Left ventricle myocardium inferior (tissue), 1 donor: ENCODE measurements around the gene MET. TPM values are rescaled to one million over a fixed set of nuclear protein-coding genes. Genes with fewer than 3 reads are reported as not detected.

Source experiments
- DNase-seq: peaks from one replicate; pipeline ENCODE4 v3.0.0-alpha.2; 2020
- H3K27ac ChIP-seq: fragments of 200-600 bp; replicated peaks from 2 replicates; pipeline ENCODE4 v1.8.0; 2021
- H3K27me3 ChIP-seq: fragments of 200-600 bp; 2 replicates; pipeline ENCODE4 v1.8.0; 2021; ENCODE audit warnings: low read depth
- H3K36me3 ChIP-seq: fragments of 200-600 bp; 2 replicates; pipeline ENCODE4 v1.8.0; 2021
- H3K4me1 ChIP-seq: fragments of 200-600 bp; 2 replicates; pipeline ENCODE4 v1.8.0; 2021
- H3K4me3 ChIP-seq: fragments of 200-600 bp; 2 replicates; pipeline ENCODE4 v1.8.0; 2021; ENCODE audit warnings: mild to moderate bottlenecking, moderate library complexity
- H3K9me3 ChIP-seq: fragments of 200-600 bp; replicated peaks from 2 replicates; pipeline ENCODE4 v1.8.0; 2021
- intact Hi-C: fragments of 100-400 bp; cut with micrococcal nuclease; formaldehyde crosslinking; loops from one replicate; pipeline ENCODE4 v1.11.0; 2022
- total RNA-seq: library from RNA; stranded (reverse); fragmentation: NEBNext Ultra II Directional; extraction: Animal tissue kit (Norgen Biotek cat#: 25700); gene quantifications from one replicate; pipeline ENCODE4 v1.2.1, GENCODE V29; 2021
- TF ChIP-seq, protein P1 (sequence below): fragments of 200-600 bp; IDR thresholded peaks from 2 replicates; pipeline ENCODE4 v1.8.0; 2021; ENCODE audit warnings: antibody characterized with exemption, mild to moderate bottlenecking, borderline replicate concordance
- donor health status: DM: no; HTN: yes; CAD: no; lungs with severe emphysema.

The MET gene
- total RNA-seq, 1 donor from 2014 or later: 13.1 TPM

DNA sequence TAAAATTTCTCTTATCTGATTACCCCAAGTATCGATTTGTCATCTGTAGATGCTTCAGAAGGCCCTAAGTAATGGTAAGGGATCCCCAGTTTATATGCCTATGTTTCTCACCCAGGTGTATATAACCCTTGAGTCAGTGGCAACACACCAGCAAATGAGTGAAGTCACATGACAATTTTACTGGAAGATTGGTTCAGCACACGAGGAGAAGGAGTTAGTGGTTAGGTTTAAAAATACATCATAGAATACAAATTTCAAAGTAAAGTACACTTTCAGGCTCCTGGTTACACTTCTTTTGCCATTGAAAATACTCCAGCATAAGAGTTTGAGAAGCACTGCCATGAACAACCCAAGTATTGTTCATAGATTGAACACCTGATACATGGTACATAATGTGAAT is 160.7 kb downstream of the MET start:
- Histone ChIP-seq H3K9me3 (no peaks in the 10 kb centered on the region), H3K27ac (no peak overlapping the region), H3K4me3 (no peak overlapping the region), H3K27me3 (no peaks in the 10 kb centered on the region), H3K4me1 (peaks cover 19% of the 10 kb centered on the region), H3K36me3 (no peaks in the 10 kb centered on the region)
- no peak for DNase-seq
- TF ChIP-seq, protein P1, sequence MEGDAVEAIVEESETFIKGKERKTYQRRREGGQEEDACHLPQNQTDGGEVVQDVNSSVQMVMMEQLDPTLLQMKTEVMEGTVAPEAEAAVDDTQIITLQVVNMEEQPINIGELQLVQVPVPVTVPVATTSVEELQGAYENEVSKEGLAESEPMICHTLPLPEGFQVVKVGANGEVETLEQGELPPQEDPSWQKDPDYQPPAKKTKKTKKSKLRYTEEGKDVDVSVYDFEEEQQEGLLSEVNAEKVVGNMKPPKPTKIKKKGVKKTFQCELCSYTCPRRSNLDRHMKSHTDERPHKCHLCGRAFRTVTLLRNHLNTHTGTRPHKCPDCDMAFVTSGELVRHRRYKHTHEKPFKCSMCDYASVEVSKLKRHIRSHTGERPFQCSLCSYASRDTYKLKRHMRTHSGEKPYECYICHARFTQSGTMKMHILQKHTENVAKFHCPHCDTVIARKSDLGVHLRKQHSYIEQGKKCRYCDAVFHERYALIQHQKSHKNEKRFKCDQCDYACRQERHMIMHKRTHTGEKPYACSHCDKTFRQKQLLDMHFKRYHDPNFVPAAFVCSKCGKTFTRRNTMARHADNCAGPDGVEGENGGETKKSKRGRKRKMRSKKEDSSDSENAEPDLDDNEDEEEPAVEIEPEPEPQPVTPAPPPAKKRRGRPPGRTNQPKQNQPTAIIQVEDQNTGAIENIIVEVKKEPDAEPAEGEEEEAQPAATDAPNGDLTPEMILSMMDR: no peak
- intact Hi-C loops: no loop called here

DNA sequence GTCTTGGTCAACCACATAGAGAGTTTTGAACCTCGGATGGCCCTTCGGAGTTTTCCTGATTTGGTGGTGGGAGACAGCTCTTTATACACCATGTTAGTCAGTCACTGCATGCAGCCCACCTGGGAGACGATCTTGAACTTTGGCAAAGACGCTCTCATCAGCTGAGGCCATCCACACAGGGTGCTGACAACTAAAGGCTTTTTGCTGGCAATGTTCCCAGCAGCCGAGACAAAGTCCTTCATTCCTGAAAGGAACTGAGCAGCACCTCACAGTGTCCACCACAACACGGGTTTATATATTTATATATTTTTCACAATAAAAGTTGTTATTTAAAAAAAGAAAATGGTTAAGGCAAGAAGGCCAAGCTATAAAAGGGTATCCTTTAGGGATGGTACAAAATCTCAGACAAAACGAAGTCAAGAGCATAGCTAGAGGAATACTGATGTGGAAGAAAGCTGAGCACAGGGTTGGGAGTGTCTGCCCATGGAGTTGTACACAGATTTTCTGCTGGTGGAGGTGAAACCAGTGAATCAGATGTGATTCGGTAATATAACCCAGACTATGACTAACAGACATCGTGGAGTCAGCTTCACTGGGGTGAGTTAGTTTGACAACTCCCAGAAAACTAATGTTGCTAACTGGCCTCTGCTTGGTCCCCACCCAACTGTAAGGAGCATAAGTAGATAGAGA is 163.0 kb downstream of the MET start:
- no peaks in the 10 kb centered on the region for H3K27me3 ChIP-seq
- H3K27ac ChIP-seq: no peak overlapping the region
- no peaks in the 10 kb centered on the region for H3K9me3 ChIP-seq
- H3K4me1 ChIP-seq: peaks cover 19% of the 10 kb centered on the region
- peak; percentile 28 for DNase-seq
- TF ChIP-seq, protein P1: no peak
- no peak overlapping the region for H3K4me3 ChIP-seq
- intact Hi-C loops: no loop called here
- H3K36me3 ChIP-seq: no peaks in the 10 kb centered on the region

- intact Hi-C loops: no loop called here
- H3K4me3 ChIP-seq: no peak overlapping the region
- no peaks in the 10 kb centered on the region for H3K9me3 ChIP-seq
- H3K4me1 ChIP-seq: peaks cover 19% of the 10 kb centered on the region
- no peak overlapping the region for H3K27ac ChIP-seq
- TF ChIP-seq, protein P1: no peak
- DNase-seq: no peak
- no peaks in the 10 kb centered on the region for H3K27me3 ChIP-seq
- no peaks in the 10 kb centered on the region for H3K36me3 ChIP-seq
Observed at GRCh38 chr7:116836048-116836447, 164.1 kb downstream of the MET start.

- H3K36me3 ChIP-seq: no peaks in the 10 kb centered on the region
- intact Hi-C loops: no loop called here
- TF ChIP-seq, protein P1: no peak
- no peak overlapping the region for H3K27ac ChIP-seq
- DNase-seq: no peak
- no peaks in the 10 kb centered on the region for H3K27me3 ChIP-seq
- H3K9me3 ChIP-seq: no peaks in the 10 kb centered on the region
- no peak overlapping the region for H3K4me3 ChIP-seq
- H3K4me1 ChIP-seq: peaks cover 19% of the 10 kb centered on the region
Observed at GRCh38 chr7:116836911-116837310, 164.9 kb downstream of the MET start.

DNA sequence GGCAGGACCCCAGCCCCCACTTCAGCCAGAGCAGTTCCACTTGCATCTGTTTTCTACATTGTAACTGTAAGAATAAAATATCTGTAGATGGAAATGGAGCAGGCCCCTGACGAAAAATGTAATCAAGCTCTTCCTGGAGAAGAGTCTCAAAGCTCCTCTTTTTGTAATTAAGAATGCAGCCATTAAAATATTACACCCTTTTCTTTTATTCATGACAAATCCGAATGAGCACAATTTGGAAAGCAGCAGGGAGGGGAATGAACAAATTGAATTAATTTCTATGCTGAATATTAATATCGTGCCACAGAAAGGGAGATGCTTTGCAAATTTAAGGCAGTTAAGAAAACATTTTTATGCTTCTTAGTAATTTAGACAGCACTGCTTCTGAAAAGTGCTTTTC is 165.6 kb downstream of the MET start:
- TF ChIP-seq, protein P1: no peak
- DNase-seq: no peak
- intact Hi-C loops: no loop called here
- H3K9me3 ChIP-seq: no peaks in the 10 kb centered on the region
- peaks cover 19% of the 10 kb centered on the region for H3K4me1 ChIP-seq
- no peaks in the 10 kb centered on the region for H3K27me3 ChIP-seq
- H3K36me3 ChIP-seq: no peaks in the 10 kb centered on the region
- no peak overlapping the region for H3K4me3 ChIP-seq
- H3K27ac ChIP-seq: no peak overlapping the region

GRCh38 chr7:116840256-116840655 is 168.3 kb downstream of the MET start:
- intact Hi-C loops: no loop called here
- Histone ChIP-seq H3K27me3 (no peaks in the 10 kb centered on the region), H3K9me3 (no peaks in the 10 kb centered on the region), H3K27ac (no peak overlapping the region), H3K36me3 (no peaks in the 10 kb centered on the region), H3K4me1 (peaks cover 10% of the 10 kb centered on the region), H3K4me3 (no peak overlapping the region)
- TF ChIP-seq, protein P1: no peak
- DNase-seq: no peak
